Activated CD8-positive, alpha-beta memory T cell treated with anti-CD3 and anti-CD28 coated beads, Interleukin-2, amount 10 ng/mL, durations not matched to agents 7 days and 5 days (primary cell): ENCODE measurements around the gene ADAM17. TPM values are rescaled to one million over a fixed set of nuclear protein-coding genes. Genes with fewer than 3 reads are reported as not detected.
"Not testable (repeated sequence)": the region's sequence is repeated elsewhere in the genome, so short reads cannot be mapped to it uniquely, and the experiment has no call there.

ENCODE experiments used
- ATAC-seq: fragments of 150-1000 bp; cut with Tn5 transposase; one replicate; pipeline ENCODE4 v1.10.0; 2021; ENCODE audit warnings: moderate library complexity
- CTCF ChIA-PET: fragments of 350-600 bp; sonication (Branson Sonifier 250); formaldehyde crosslinking; loops from one replicate; lab custom pipeline; 2021; ENCODE audit warnings: antibody characterized with exemption; lab: Charles Lee
- DNase-seq: peaks from one replicate; pipeline ENCODE4 v3.0.0-alpha.2; 2020
- H3K27ac Mint-ChIP-seq: one replicate; pipeline ENCODE4 v1.8.0; 2021; ENCODE audit warnings: mild to moderate bottlenecking, mixed read lengths
- H3K27me3 Mint-ChIP-seq: one replicate; pipeline ENCODE4 v1.8.0; 2021; ENCODE audit warnings: mixed read lengths
- H3K36me3 Mint-ChIP-seq: one replicate; pipeline ENCODE4 v1.8.0; 2021; ENCODE audit warnings: mild to moderate bottlenecking, mixed read lengths
- H3K4me1 Mint-ChIP-seq: one replicate; pipeline ENCODE4 v1.8.0; 2021; ENCODE audit warnings: mixed read lengths
- H3K4me3 Mint-ChIP-seq: one replicate; pipeline ENCODE4 v1.8.0; 2021; ENCODE audit warnings: mild to moderate bottlenecking, moderate library complexity, mixed read lengths
- H3K9me3 Mint-ChIP-seq: one replicate; pipeline ENCODE4 v1.8.0; 2022; ENCODE audit warnings: low read depth, mixed read lengths
- total RNA-seq, 2 experiments: library from RNA; stranded (reverse); gene quantifications; one replicate each; pipeline ENCODE4 v1.2.3, GENCODE V29; 2021

Gene ADAM17
- total RNA-seq, 2 experiments from 2014 or later, result 20.0 to 25.5 TPM

DNA sequence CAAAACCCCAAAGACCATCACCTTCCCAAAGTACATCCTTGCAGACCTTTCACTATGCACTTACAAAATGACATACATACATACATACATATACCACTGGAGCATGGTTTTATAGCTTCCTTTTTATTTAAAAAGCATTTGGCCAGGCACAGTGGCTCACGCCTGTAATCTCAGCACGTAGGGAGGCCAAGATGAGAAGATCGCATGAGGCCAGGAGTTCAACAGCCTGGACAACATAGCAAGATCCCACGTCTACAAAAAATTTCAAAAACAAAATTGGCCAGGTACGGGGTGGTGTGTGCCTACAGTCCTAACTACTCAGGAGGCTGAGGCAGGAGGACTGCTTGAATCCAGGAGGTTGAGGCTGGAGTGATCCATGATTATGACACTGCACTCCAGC, 29.9 kb upstream of the ADAM17 start:
- CTCF ChIA-PET, result no interaction called here
- peaks cover 55% of the 10 kb centered on the region for H3K36me3 Mint-ChIP-seq
- DNase-seq (no peak), ATAC-seq (no peak)
- H3K27me3 Mint-ChIP-seq, result no peaks in the 10 kb centered on the region
- H3K4me3 Mint-ChIP-seq, result no peak overlapping the region
- H3K27ac Mint-ChIP-seq, result no peak overlapping the region
- H3K9me3 Mint-ChIP-seq, result no peaks in the 10 kb centered on the region
- peaks cover 2% of the 10 kb centered on the region for H3K4me1 Mint-ChIP-seq

- H3K27ac Mint-ChIP-seq, H3K4me1 Mint-ChIP-seq, H3K9me3 Mint-ChIP-seq, CTCF ChIA-PET, DNase-seq, ATAC-seq, H3K27me3 Mint-ChIP-seq, H3K4me3 Mint-ChIP-seq: not testable (repeated sequence)
- H3K36me3 Mint-ChIP-seq, result peaks cover 51% of the 10 kb centered on the region
These were observed 29.3 kb upstream of the ADAM17 start for GRCh38 chr2:9584902-9585301.

GRCh38 chr2:9582624-9583023, 27.0 kb upstream of the ADAM17 start:
- CTCF ChIA-PET, result interaction anchor here (0.9 to 1.0 kb wide), 2 partner anchors 47 to 51 kb away, joined by 3 to 6 read pairs; no protein-coding TSS in a partner anchor
- Mint-ChIP-seq H3K4me3 (no peak overlapping the region), H3K36me3 (peaks cover 37% of the 10 kb centered on the region), H3K27ac (no peak overlapping the region), H3K9me3 (no peaks in the 10 kb centered on the region), H3K27me3 (no peaks in the 10 kb centered on the region), H3K4me1 (no peaks in the 10 kb centered on the region)
- no peak for ATAC-seq
- DNase-seq, result no peak

DNA sequence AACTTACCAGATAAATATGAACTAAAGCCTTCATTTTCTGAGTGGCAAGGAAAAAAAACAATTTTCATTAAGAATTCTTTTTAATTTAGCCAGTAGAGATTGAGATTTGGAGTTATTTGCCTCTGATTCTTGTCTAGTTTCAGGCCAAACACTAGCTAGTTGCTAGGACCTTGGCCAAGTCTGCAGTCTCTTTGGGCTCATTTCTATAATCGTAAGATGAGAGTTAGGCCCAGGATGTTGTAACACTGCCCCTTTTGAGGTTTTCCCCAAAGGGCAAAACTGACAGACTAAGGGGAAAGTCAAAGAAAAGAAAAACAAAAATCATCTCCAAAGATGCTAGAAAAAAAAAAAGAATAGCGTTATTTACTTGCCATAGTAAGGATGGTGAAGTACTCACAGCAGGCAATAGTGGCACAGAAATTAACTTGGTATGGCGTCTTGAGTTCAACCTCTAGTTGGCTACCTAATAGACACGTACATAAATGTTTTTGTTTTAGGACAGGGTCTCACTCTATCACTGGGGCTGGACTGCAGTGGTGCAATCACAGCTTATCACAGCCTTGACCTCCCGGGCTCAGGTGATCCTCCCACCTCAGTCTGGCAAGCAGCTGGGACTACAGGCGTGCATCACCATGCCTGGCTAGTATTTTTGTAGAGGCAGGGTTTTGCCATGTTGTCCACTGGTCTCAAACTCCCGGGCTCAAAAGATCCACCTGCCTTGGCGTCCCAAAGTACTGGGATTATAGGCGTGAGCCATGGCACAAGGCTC, 23.0 kb upstream of the ADAM17 start:
- no peak for DNase-seq
- Mint-ChIP-seq H3K36me3 (peaks cover 11% of the 10 kb centered on the region), H3K9me3 (no peaks in the 10 kb centered on the region), H3K27me3 (no peaks in the 10 kb centered on the region), H3K27ac (no peak overlapping the region), H3K4me1 (peaks cover 9% of the 10 kb centered on the region), H3K4me3 (no peak overlapping the region)
- no peak for ATAC-seq
- CTCF ChIA-PET, result interaction anchor here (1.1 kb wide), 1 partner anchor 8 kb away, joined by 4 read pairs; no protein-coding TSS in a partner anchor

DNA sequence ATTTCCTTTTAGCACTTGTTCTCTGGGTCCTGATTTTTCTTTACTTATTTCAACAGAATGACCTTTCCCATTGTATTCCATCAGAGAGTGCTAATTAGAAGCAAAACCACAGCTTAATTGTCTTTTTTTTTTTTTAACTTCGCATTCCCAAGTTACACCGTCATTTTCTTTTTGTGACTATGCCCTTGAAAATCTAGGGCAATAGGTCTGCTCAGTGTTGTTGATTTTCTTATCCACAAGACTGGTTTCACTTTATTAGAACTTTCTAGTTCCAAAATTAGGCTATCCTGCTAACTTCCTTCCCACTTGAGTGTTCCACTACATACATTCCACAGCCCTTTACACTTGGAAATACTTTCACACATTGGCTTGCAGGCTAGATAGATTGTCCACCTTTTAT, 18.7 kb upstream of the ADAM17 start:
- no peak for ATAC-seq
- Mint-ChIP-seq H3K4me1 (peaks cover 20% of the 10 kb centered on the region), H3K36me3 (peaks cover 2% of the 10 kb centered on the region), H3K27me3 (no peaks in the 10 kb centered on the region), H3K4me3 (no peak overlapping the region), H3K27ac (no peak overlapping the region), H3K9me3 (no peaks in the 10 kb centered on the region)
- CTCF ChIA-PET, result interaction anchor here (0.6 to 1.9 kb wide), 5 partner anchors 14 to 108 kb away, joined by 3 to 5 read pairs (median 3); partner anchors contain the start of gene ADAM17
- DNase-seq, result no peak

GRCh38 chr2:9573840-9574239, 18.2 kb upstream of the ADAM17 start:
- Mint-ChIP-seq H3K9me3 (no peaks in the 10 kb centered on the region), H3K27me3 (no peaks in the 10 kb centered on the region), H3K4me1 (peaks cover 20% of the 10 kb centered on the region), H3K36me3 (peaks cover 2% of the 10 kb centered on the region), H3K4me3 (no peak overlapping the region), H3K27ac (no peak overlapping the region)
- DNase-seq (no peak), ATAC-seq (no peak)
- CTCF ChIA-PET, result interaction anchor here (1.2 to 1.9 kb wide), 4 partner anchors 14 to 108 kb away, joined by 3 to 5 read pairs (median 4); partner anchors contain the start of gene ADAM17

DNA sequence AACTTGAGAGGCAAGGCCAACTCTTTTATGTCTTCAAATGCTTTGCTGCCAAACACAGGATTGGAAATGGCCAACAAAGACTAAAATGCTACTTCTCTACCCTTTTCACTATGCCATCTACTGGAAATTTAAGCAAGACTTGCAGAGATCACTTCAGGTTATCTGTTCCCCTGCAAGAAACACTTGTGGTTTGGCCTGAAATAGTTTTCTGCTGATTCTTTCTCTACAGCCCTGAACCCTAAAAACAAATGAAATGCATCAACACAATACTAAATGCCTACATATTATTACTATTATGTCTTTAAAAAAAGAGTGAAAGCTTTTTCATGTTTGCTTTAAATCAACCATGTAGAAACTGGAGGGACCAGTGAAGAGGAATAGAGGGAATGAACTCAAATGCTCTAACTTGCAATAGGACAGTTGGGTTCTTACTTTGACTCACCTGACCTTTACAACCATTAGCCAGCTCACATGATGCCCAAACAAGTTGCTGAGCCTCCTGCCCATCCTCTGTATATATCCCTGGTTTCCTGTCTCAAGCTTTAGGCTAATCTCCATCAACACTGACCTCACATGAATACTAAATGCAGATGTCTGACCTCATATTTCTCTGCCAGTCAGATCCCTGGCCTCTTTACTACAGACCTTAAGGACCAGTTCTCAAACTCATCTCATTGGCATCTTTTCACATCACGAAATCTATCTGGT, 17.5 kb upstream of the ADAM17 start:
- CTCF ChIA-PET, result interaction anchor here (1.2 to 1.7 kb wide), 2 partner anchors 15 to 35 kb away, joined by 3 to 5 read pairs; no protein-coding TSS in a partner anchor
- DNase-seq, result no peak
- ATAC-seq, result no peak
- no peaks in the 10 kb centered on the region for H3K9me3 Mint-ChIP-seq
- no peak overlapping the region for H3K27ac Mint-ChIP-seq
- H3K4me1 Mint-ChIP-seq, result peaks cover 20% of the 10 kb centered on the region
- peaks cover 2% of the 10 kb centered on the region for H3K36me3 Mint-ChIP-seq
- H3K4me3 Mint-ChIP-seq, result no peak overlapping the region
- H3K27me3 Mint-ChIP-seq, result no peaks in the 10 kb centered on the region

- no peaks in the 10 kb centered on the region for H3K36me3 Mint-ChIP-seq
- no peak for DNase-seq
- H3K9me3 Mint-ChIP-seq, result no peaks in the 10 kb centered on the region
- peaks cover 22% of the 10 kb centered on the region for H3K4me1 Mint-ChIP-seq
- CTCF ChIA-PET, result interaction anchor here (1.1 to 1.7 kb wide), 5 partner anchors 9 to 200 kb away, joined by 3 to 5 read pairs (median 4); partner anchors contain the start of gene ADAM17
- ATAC-seq, result peak; percentile 23
- no peak overlapping the region for H3K27ac Mint-ChIP-seq
- H3K4me3 Mint-ChIP-seq, result no peak overlapping the region
- no peaks in the 10 kb centered on the region for H3K27me3 Mint-ChIP-seq
These were observed 14.8 kb upstream of the ADAM17 start for GRCh38 chr2:9570182-9571060.

DNA sequence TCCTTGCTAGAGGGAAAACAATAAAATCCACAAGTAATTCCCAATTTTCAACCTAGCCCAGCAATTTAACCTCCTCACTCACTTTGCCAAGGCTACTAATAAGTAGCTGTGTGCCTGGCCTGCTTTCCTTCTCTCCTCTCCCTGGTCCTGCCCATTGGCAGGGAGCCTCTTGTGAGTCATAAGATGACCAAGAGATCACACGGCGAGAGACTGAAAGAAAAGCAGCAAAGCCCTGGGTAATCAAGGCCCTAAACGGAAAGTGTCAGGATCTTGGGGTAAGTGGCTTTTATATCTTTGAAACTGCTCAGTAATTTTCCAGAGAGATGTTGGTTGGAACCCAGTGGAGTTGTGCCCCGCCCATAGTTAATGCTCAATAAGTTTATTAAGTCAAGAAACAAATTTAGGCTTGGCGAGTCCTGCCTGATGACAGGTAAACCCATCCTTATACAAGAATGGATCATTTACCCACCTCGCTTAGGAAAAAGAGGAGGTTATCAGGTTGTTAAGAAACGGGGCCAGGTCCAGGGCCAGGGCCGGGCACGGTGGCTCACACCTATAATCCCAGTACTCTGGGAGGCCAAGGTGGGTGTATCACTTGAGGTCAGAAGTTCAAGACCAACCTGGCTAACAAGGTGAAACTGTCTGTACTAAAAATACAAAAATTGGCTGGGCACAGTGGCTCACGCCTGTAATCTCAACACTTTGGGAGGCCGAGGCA, 10.0 kb upstream of the ADAM17 start:
- no peak overlapping the region for H3K4me3 Mint-ChIP-seq
- no peak overlapping the region for H3K27ac Mint-ChIP-seq
- DNase-seq (no peak), ATAC-seq (no peak)
- peaks cover 6% of the 10 kb centered on the region for H3K4me1 Mint-ChIP-seq
- no peaks in the 10 kb centered on the region for H3K27me3 Mint-ChIP-seq
- peaks cover 5% of the 10 kb centered on the region for H3K36me3 Mint-ChIP-seq
- H3K9me3 Mint-ChIP-seq, result no peaks in the 10 kb centered on the region
- CTCF ChIA-PET, result interaction anchor here (0.6 to 1.5 kb wide), 2 partner anchors 10 to 79 kb away, joined by 3 read pairs; partner anchors contain the start of gene ADAM17

- ATAC-seq (no peak), DNase-seq (no peak)
- CTCF ChIA-PET, result no interaction called here
- Mint-ChIP-seq H3K4me3 (no peak overlapping the region), H3K9me3 (no peaks in the 10 kb centered on the region), H3K27ac (no peak overlapping the region), H3K27me3 (no peaks in the 10 kb centered on the region), H3K4me1 (peaks cover 34% of the 10 kb centered on the region), H3K36me3 (peaks cover 14% of the 10 kb centered on the region)
These were observed 5.0 kb upstream of the ADAM17 start for GRCh38 chr2:9560628-9561027.

DNA sequence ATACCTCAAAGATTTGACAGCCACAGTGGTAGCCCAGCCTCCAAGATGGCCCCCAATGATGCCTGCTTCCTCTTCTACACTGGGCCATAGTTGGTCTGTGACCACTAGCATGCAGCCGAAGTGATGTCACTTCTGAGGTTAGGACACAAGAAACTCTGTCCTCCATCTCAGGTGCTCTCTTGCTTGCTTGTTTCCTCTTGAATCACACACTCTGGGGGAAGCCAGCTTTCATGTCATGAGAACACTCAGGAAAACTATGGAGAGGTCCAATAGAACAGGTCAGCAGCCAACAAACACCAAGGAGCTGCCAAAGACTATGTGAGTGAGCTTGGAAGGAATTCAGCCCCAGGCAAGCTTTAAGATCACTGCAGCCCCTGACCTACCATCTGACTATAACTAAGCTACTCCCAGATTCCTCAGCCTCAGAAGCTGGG, 3.3 kb upstream of the ADAM17 start:
- Mint-ChIP-seq H3K36me3 (peaks cover 14% of the 10 kb centered on the region), H3K9me3 (no peaks in the 10 kb centered on the region), H3K4me3 (no peak overlapping the region), H3K4me1 (peaks cover 44% of the 10 kb centered on the region), H3K27ac (peak overlapping the region; percentile 37), H3K27me3 (no peaks in the 10 kb centered on the region)
- DNase-seq (peak; percentile 67), ATAC-seq (no peak)
- CTCF ChIA-PET, result interaction anchor here (1.2 to 1.3 kb wide), 2 partner anchors 49 to 66 kb away, joined by 3 read pairs; no protein-coding TSS in a partner anchor

DNA sequence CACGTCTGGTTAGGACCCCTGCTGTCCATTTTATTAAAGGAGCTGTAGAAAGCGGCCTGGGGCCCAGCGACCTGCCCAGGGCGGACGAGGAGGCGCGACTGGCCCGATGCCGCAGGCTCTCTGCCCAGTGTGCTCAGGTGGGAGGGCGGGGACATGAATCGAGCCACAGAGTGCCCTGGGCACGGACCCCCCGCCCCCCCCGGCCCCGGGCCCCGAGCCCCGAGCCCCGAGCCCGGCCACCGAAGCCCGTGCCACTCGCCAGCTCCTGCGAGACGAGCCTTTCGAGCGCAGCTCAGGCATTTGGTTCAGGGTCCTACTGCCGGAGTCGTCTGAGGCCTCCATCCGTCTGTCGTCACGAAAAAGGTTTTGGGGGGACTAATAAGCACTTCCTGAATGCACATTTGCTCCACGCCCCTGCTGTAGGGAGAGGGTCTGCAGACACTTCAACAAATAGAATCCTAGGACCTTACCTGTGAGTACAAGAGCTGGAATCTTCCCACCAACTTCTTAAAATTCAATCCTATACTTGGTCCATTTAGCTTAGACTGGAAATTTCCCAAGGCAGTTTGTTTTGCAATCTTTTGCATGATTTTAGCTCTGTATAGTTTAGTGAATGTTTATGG, 602 bp upstream of the ADAM17 start:
- Mint-ChIP-seq H3K36me3 (peaks cover 15% of the 10 kb centered on the region), H3K27ac (peak overlapping the region; percentile 97), H3K4me3 (peak overlapping the region; percentile 97), H3K9me3 (no peaks in the 10 kb centered on the region), H3K4me1 (peaks cover 63% of the 10 kb centered on the region), H3K27me3 (no peaks in the 10 kb centered on the region)
- no peak for ATAC-seq
- peak; percentile 69 for DNase-seq
- CTCF ChIA-PET, result interaction anchor here (0.6 to 3.2 kb wide), 22 partner anchors 9 to 287 kb away, joined by 3 to 14 read pairs (median 4); partner anchors contain the start of genes IAH1 and TAF1B
